ENCODE measurements around the gene FIGNL2. TPM values are rescaled to one million over a fixed set of nuclear protein-coding genes. Genes with fewer than 3 reads are reported as not detected.
A peak's percentile ranks its signal among the peaks of the same experiment; 100 is the strongest.

Gene FIGNL2
- total RNA-seq, 2 donors from 2014 or later = 0.33 to 0.52 TPM

DNA sequence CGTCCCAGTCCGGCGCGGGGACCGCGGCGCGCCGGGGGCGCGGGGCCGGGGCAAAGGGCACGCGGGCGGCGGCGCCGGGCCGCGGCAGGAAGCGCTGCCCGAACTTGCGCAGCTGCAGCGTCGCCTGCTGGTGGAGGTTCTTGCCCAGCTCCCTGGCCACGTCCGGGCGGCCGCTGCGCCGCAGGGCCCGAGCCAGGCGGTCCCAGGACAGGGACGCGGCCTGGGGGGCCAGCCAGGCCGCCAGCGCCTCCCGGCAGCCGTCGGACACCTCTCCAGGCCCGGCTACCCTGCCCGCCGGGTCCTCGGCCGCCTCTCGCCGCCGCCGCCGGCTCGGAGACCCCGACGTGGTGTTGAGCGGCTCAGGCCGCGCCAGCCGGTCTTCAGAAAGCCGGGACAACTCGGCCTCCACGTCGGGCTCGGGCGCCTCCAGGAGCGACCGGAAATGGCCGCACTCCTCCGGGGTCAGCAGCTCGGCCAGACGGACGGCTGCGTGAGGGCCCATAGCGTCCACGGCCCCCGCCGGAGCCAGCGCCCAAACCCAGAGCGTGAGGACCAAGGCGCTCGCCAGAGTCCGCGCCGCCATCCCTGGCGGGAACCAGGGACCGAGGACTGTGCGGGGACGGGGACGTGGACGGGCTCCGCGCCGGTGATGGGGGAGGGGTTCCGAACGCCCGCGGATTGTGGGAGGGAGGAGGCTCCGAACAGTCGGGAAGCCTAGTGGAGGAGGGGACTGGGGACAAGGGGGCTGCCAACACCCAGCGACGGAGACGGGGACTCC is 34.0 kb downstream of the FIGNL2 start:
- Histone ChIP-seq H3K27ac (peak overlapping the region; percentile 27 to 85 (median 78)), H3K4me3 (peak overlapping the region; percentile 17 to 54), H3K9me3 (no peaks in the 10 kb centered on the region), H3K27me3 (no peaks in the 10 kb centered on the region), H3K4me1 (peaks cover 18% of the 10 kb centered on the region), H3K36me3 (replicated peaks in 1 of 2; ENCODE audit: insufficient read depth in 1 of 2, low read depth in 2 of 2) (no peaks in the 10 kb centered on the region)
- WGBS, 2 donors = 5 to 29% methylated on average over 21 to 100 of the region's 100 CpGs
- DNase-seq (peak; percentile 82 to 87 (median 85)), ATAC-seq (peak; percentile 92)
- intact Hi-C loops (cut with DNase I) = loop anchor here (10.0 kb wide), 1 partner anchor 280 kb away; no protein-coding TSS in a partner anchor
- TF ChIP-seq POLR2A (IDR thresholded peaks at IDR 0.05) = peak; percentile 48 to 81 (median 59)
- peak in 6 of 7 experiments; percentile 9 to 93 (median 72) for TF ChIP-seq CTCF (IDR thresholded peaks at IDR 0.05)

GRCh38 chr12:51813931-51814310 is 34.6 kb downstream of the FIGNL2 start:
- Histone ChIP-seq H3K4me3 (no peak overlapping the region), H3K27ac (peak overlapping the region in 3 of 4 donors; percentile 27 to 85 (median 82)), H3K4me1 (peaks cover 18% of the 10 kb centered on the region), H3K36me3 (replicated peaks in 1 of 2; ENCODE audit: insufficient read depth in 1 of 2, low read depth in 2 of 2) (no peaks in the 10 kb centered on the region), H3K27me3 (no peaks in the 10 kb centered on the region), H3K9me3 (no peaks in the 10 kb centered on the region)
- 11 to 18% methylated on average over 12 to 32 of the region's 34 CpGs for WGBS, 2 donors
- DNase-seq (no peak), ATAC-seq (peak; percentile 41)
- intact Hi-C loops (cut with DNase I) = loop anchor here (10.0 kb wide), 1 partner anchor 279 kb away; no protein-coding TSS in a partner anchor
- no peak for TF ChIP-seq POLR2A (IDR thresholded peaks at IDR 0.05)
- no peak for TF ChIP-seq CTCF (IDR thresholded peaks at IDR 0.05)

DNA sequence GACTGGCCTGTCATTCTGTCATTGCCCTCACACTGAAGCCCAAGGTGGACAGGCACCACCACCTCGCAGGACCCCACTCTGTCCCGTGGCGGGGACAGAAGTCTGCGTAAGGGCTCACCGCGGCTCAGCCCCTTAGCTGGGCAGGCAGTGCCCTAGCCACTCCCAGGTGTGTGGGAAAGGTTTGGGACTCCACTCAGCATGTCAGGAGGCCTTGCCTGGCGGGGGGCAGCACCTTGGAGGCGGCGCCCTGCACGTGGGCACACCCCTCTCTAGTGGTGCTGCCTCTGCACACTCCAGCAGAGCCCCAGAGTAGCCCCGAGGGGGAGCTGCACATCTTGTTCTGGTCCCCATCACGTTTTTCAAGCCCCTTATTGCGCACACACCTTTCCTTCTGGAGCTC is 35.6 kb downstream of the FIGNL2 start:
- intact Hi-C loops (cut with DNase I) = loop anchor here (10.0 kb wide), 1 partner anchor 278 kb away; no protein-coding TSS in a partner anchor
- no peak for DNase-seq
- Histone ChIP-seq H3K9me3 (no peaks in the 10 kb centered on the region), H3K4me1 (peaks cover 18% of the 10 kb centered on the region), H3K27me3 (no peaks in the 10 kb centered on the region), H3K27ac (no peak overlapping the region), H3K4me3 (no peak overlapping the region), H3K36me3 (replicated peaks in 1 of 2; ENCODE audit: insufficient read depth in 1 of 2, low read depth in 2 of 2) (no peaks in the 10 kb centered on the region)
- TF ChIP-seq POLR2A (IDR thresholded peaks at IDR 0.05) = no peak
- no peak for TF ChIP-seq CTCF (IDR thresholded peaks at IDR 0.05)
- 64 to 73% methylated on average over 6 to 13 of the region's 13 CpGs for WGBS, 2 donors
- ATAC-seq = no peak

- 60 to 66% methylated on average over 13 of the region's 13 CpGs for WGBS, 2 donors
- peak in 3 of 4 donors; percentile 34 to 55 (median 39) for DNase-seq
Observed at GRCh38 chr12:51811203-51812202, 37.0 kb downstream of the FIGNL2 start.

More at GRCh38 chr12:51811203-51812202, 37.0 kb downstream of the FIGNL2 start:
- H3K36me3 ChIP-seq (replicated peaks in 1 of 2; ENCODE audit: insufficient read depth in 1 of 2, low read depth in 2 of 2) = no peaks in the 10 kb centered on the region
- intact Hi-C loops (cut with DNase I) = loop anchor here (10.0 kb wide), 1 partner anchor 277 kb away; no protein-coding TSS in a partner anchor
- TF ChIP-seq CTCF (IDR thresholded peaks at IDR 0.05) (no peak), POLR2A (IDR thresholded peaks at IDR 0.05) (no peak)
- no peak for ATAC-seq
- H3K4me1 ChIP-seq = peaks cover 18% of the 10 kb centered on the region
- H3K27me3 ChIP-seq = no peaks in the 10 kb centered on the region
- H3K27ac ChIP-seq = no peak overlapping the region
- H3K9me3 ChIP-seq = no peaks in the 10 kb centered on the region
- H3K4me3 ChIP-seq = no peak overlapping the region

All from body of pancreas (tissue), 4 donors.